Caki2 (cell line): ENCODE data around the gene ELOVL3. TPM values are rescaled to one million over a fixed set of nuclear protein-coding genes. Genes with fewer than 3 reads are reported as not detected.

ENCODE experiments used
- DNase-seq: peaks from one replicate; pipeline ENCODE4 v3.0.0-alpha.2; 2015; ENCODE audit warnings: low read depth
- in situ Hi-C: cut with HindIII; loops from 2 replicates; pipeline ENCODE4 v1.10.0; 2016; ENCODE audit warnings: low sequenced_read_pairs, low pct_unique_long_range_greater_than_20kb, mixed read lengths
- total RNA-seq: library from RNA; depleted of rRNA; stranded (reverse); fragments of >200 nt; shearing (Covaris generic); gene quantifications from 2 replicates; pipeline ENCODE4 v1.2.3, GENCODE V29; 2014; ENCODE audit warnings: low replicate concordance

Gene ELOVL3
- total RNA-seq, 1 experiment from 2014 or later: 0.78 TPM

GRCh38 chr10:102219370-102219769 lies 6.7 kb upstream of the ELOVL3 start:
- no peak for DNase-seq
- in situ Hi-C loops: no loop called here

DNA sequence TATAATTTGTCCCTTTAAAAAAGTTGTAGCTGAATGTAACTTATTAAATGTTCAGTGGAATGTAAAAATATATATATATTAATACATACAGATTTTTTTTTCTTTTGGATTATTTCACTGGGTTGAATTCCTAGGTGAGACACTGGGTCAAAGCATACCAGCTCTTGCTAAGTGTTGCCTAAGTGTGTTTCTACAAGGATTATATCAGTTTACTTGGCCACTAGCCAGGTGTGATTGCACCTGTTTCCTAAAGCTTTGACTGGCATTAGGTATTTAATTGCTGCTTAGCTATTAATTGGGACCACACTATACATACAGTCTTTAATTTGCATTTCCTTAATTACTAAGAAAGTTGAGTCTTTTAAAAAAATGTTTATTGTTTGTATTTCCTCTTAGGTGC lies 5.5 kb upstream of the ELOVL3 start:
- in situ Hi-C loops: loop anchor here (10.0 kb wide), 1 partner anchor 134 kb away; no protein-coding TSS in a partner anchor
- DNase-seq: no peak

DNA sequence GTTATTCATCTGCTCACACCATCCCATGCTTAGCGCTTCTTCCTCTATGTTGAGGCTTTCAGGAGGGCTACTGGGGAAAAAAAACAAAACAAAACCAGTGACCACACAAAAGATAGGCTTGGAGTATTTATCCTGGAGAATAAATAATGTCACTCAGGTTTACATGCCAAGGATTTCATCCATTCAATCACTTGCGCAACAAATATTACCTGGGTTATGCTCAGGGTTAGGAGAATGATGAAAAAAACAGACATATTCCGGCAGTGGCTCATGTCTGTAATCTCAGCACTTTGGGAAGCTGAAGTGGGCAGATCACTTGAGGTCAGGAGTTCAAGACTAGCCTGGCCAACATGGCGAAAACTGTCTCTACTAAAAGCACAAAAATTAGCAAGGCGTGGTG lies 3.3 kb upstream of the ELOVL3 start:
- in situ Hi-C loops: loop anchor here (10.0 kb wide), 1 partner anchor 132 kb away; no protein-coding TSS in a partner anchor
- DNase-seq: no peak

DNA sequence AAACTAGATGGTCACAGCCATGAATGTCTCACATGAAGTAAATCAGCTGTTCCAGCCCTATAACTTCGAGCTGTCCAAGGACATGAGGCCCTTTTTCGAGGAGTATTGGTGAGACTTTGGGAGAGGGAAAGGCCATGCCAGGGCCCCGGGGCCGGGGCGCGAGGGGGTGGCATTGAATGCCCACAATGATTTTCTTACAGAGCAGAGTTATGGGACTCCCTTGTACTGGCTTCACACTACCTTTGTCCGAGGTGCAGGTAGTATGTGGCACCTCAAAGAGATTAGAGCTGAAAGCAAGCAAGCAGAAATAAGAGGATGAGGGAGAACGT lies 407 bp downstream of the ELOVL3 start:
- DNase-seq: no peak
- in situ Hi-C loops: loop anchor here (10.0 kb wide), 1 partner anchor 128 kb away; no protein-coding TSS in a partner anchor

DNA sequence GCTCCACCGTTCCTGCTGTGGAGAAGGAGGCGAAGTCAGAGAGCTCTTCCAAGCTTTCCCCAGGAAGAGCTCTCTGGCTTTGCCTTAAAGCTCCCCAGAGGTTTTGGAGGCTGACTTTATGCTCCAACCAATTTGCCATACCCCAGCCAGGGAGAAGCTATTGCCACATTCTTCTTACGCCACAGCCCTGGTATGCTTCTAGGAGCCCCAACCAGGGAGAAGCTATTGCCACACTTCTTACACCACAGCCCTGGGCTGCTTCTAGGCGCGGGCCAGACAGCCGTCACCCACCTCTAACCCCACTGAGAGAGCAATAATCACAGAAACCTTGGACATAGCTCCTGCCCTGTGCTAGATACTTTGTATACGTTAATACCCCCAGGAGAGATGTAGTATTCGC lies 951 bp downstream of the ELOVL3 start:
- DNase-seq: no peak
- in situ Hi-C loops: loop anchor here (10.0 kb wide), 1 partner anchor 128 kb away; no protein-coding TSS in a partner anchor

DNA sequence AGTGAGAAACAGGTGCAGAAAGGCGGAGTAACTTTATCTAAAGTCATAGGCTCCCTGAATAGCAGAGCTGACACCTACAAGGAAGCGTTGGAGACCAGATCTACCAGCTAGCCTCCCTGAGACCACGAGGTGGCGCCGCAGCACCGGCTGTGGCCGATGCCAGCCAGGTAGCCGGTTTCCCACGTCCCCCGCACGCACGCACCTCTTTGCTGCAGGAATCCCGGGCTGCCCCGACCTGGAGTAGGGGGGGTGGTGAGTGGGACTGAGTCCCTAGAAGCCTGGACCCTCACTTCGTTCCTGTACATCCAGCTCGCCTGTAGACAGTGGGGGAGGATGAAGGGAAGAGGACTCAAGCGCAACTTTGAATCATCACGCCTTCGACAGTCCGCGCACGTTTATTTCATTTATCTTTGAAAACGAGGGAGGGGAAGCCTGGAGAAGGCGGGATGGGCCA lies 3.7 kb downstream of the ELOVL3 start:
- in situ Hi-C loops: loop anchor here (10.0 kb wide), 1 partner anchor 125 kb away; no protein-coding TSS in a partner anchor
- peak; percentile 52 for DNase-seq

DNA sequence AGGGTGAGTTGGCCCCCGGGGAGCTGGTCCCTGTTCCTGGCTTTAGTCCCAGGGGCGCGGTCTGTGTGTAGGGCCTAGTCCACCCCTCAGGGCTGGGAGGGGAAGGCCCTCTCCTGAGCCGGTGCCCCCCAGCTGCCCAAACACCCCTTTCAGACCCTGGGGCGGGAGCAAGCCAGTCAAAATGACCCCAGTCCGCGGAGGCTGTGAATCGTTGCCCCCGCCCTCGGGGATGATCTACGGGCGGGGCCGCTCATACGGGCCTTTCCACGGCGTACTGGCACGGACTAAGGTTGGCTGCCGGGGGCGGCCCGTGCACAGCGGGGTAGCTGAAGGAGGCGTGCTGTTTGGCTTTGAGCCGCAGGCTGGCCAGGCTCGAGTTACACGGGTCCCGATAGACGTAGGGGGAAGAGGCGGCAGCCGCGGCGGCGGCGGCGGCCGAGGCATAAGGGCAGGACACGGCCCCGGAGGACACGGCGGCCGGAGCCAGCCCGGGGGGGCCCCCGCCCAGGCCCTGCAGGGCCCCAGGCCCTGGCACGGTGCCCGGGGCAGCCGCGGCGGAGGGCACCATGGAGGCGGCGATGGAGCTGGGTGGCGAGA lies 4.3 kb downstream of the ELOVL3 start:
- no peak for DNase-seq
- in situ Hi-C loops: no loop called here

DNA sequence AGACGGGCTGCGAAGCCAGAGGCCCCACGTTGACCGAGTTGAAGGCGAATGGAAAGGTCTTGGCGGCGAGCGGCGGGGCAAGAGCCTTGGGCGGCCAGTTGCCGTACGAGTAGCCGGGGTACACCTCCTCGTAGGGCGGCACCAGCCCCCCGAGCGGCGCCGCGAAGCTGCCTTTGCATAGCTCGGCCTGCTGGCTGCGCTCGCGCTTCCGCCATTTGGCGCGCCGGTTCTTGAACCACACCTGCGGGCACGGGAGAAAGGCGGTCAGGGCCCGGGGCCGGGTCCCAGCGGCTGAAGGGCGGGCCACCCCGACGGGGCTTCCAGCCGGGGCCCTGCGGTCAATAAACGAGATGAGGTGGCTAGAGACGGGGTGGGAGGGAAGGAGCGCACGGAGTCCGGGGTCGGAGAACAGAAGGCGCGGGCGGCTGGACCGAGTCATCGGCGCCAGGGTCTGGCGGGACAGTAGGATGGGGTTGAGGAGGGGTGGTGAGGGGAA lies 4.8 kb downstream of the ELOVL3 start:
- no peak for DNase-seq
- in situ Hi-C loops: no loop called here

DNA sequence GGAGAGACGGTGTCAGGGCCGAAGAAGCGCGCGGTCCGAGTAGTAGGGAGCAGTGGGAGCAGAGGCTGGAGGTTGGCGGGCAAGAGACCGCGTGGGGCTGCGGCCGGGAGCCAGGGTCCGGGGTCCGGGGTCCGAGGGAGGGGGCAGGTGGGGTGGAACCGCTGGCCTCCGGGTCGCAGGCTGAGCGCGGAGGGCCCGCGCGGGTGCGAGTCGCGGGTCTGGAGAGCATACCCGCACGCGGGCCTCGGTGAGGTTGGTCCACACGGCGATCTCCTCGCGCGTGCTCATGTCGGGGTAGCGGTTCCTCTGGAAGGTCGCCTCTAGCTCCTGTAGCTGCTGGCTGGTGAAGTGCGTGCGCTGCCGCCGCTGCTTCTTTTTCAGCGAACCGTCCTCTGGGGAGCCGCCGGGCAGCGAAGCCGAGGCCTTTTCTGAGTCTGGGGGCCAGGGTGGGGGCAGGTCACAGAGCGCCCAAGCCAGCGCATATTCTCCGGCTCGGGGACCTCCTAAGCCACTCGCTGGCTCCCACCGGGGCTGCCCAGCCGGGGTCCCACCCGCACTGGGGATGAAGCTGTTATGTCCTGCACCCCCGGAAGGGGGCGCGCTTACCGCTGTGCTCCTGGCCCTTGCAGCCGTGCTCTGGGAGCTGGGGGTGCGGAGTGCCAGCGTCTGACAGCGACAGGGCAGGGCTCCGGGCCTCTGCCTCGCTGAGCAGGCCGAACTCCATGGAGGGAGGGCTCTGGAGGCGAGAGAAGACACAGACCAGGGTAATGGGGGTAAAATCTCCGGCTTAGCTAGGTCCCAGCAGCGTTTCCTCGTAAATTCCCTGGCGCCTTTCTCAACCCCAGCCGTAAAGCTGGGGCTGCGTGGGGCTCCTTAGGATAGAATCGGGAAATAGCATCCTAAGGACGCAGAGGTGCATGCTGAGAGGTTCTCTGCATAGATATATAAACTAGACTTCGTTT lies 5.5 kb downstream of the ELOVL3 start:
- DNase-seq: no peak

GRCh38 chr10:102233997-102234396 lies 7.9 kb downstream of the ELOVL3 start:
- no peak for DNase-seq
- in situ Hi-C loops: no loop called here

More for the DNA sequence above, 5.5 kb downstream of the ELOVL3 start:
- in situ Hi-C loops: no loop called here

DNA sequence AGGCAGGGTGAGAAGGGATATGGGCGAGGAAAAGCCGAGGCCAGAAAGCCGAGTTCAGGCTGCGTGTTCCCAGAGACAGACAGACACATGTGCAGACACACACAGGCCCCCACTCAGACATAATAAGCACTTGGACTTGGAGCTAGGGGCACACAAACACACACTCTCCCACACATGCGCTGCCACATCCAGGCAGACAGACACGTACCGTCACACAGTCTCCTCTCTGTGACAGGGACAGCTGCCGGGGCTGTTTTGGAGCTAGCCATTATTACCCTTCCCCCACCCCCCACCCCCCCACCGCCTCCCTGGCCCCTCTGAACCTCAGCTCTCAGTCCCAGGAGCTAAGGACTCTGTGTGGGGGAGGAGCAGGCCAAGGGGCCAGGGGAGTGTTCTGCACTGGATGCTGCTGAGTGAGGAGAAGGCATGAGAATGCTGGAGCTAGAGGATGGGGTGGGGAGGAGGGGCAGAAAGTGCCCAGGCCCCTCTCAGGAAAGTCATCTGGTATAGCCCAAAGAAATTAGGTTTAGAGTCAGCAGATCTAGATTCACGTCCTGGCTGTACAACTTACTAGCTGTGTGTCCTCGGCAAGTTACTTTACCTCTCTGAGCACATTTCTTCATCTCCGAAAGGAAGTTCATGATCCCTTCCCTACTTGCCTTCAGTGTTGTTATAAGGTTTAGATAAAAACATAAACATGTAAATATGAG lies 8.9 kb downstream of the ELOVL3 start:
- in situ Hi-C loops: no loop called here
- no peak for DNase-seq

- peak; percentile 65 for DNase-seq
- in situ Hi-C loops: no loop called here
Measured at GRCh38 chr10:102235598-102235920, 9.5 kb downstream of the ELOVL3 start.

- in situ Hi-C loops: no loop called here
- no peak for DNase-seq
Measured at GRCh38 chr10:102236006-102236405, 9.9 kb downstream of the ELOVL3 start.

GRCh38 chr10:102237711-102238252 lies 11.7 kb downstream of the ELOVL3 start:
- no peak for DNase-seq
- in situ Hi-C loops: no loop called here

DNA sequence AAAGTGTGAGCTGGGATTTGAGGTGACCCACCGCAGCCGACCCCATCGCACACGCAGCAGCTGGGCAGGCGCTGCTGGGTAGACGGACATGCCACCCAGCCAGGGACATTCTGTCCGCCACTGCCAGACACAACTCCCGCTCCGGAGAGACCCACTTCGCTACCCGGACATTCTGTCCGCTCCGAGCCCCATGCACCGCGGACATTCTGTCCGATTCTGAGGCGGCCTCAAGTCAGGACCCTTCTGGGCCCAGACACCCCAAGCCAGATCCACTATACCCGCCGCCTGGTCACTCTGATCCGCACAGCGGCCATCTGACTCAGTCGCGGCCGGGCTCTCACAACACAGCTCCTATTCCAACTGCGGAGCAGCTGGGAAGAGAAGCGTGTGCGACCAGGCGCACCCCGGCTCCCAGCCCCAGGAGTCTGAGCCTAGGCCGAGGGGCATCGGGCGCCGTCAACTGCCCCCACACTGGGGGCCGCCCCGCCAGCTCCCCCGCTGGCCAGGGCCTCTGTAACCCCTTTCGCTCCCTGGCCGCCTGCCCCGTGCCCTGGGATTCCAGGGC lies 14.4 kb downstream of the ELOVL3 start:
- no peak for DNase-seq
- in situ Hi-C loops: no loop called here

- in situ Hi-C loops: no loop called here
Measured at GRCh38 chr10:102241032-102241443, 14.9 kb downstream of the ELOVL3 start.

GRCh38 chr10:102241444-102242117 lies 15.5 kb downstream of the ELOVL3 start, which contains the start of gene PITX3:
Gene PITX3, minus strand, starts transcription at chr10:102241512. Its CDS starts 9,432 bp downstream, at chr10:102232080.
- in situ Hi-C loops: no loop called here
- DNase-seq: peak; percentile 85

More at GRCh38 chr10:102241032-102241443, 14.9 kb downstream of the ELOVL3 start:
- no peak for DNase-seq
